K562 (cell line): ENCODE results near the gene RHBDD1.

ENCODE experiments used
- ATF1 ChIP-seq, 2 experiments: fragments of 450-650 bp in 1 of 2; IDR thresholded peaks; 2 replicates each; pipeline ENCODE4 v1.6.1; 2016; ENCODE audit warnings: missing compliant biosample characterization in 1 of 2, missing genetic modification characterization in 1 of 2
- CHD2 ChIP-seq: IDR thresholded peaks from 2 replicates; pipeline ENCODE4 v1.6.1; 2011; ENCODE audit warnings: low read depth, low read length
- EP300 ChIP-seq: IDR thresholded peaks from 2 replicates; pipeline ENCODE4 v1.6.1; 2012; ENCODE audit warnings: low read length, improper control_type of control experiment
- JUN ChIP-seq, 2 experiments: sonication (generic) in 1 of 2; formaldehyde crosslinking in 1 of 2; IDR thresholded peaks; 2 replicates each; pipeline versions ENCODE4 v1.6.1 to v1.8.0; 2012 to 2022; ENCODE audit warnings: borderline replicate concordance in 2 of 2, mild to moderate bottlenecking in 2 of 2, improper control_type of control experiment in 1 of 2, low read depth in 1 of 2, low read length in 1 of 2, missing genetic modification reagents in 1 of 2
- KAT8 ChIP-seq: fragments of 450-650 bp; IDR thresholded peaks from 2 replicates; pipeline ENCODE4 v1.6.1; 2016; ENCODE audit warnings: low read depth, mild to moderate bottlenecking
- KLF1 ChIP-seq: fragments of 450-650 bp; IDR thresholded peaks from 2 replicates; pipeline ENCODE4 v1.6.1; 2016; ENCODE audit warnings: missing genetic modification characterization, missing compliant biosample characterization
- MXI1 ChIP-seq: IDR thresholded peaks from 2 replicates; pipeline ENCODE4 v1.6.1; 2011; ENCODE audit warnings: low read depth, mild to moderate bottlenecking, improper control_type of control experiment, low read length
- PHF8 ChIP-seq: fragments of 200-600 bp; sonication (generic); IDR thresholded peaks from 2 replicates; pipeline ENCODE4 v1.6.1; 2012; ENCODE audit warnings: mixed run types, mild to moderate bottlenecking, inconsistent platforms, low read length, moderate library complexity, borderline replicate concordance
- POLR2A ChIP-seq: fragments of 450-650 bp; conservative IDR thresholded peaks from 2 replicates; pipeline ENCODE4 v1.6.1; 2016
- SP2 ChIP-seq: IDR thresholded peaks from 2 replicates; pipeline ENCODE4 v1.6.1; 2011; ENCODE audit warnings: mild to moderate bottlenecking, low read depth, low read length, moderate library complexity; ENCODE audit not compliant: poor library complexity, severe bottlenecking; ENCODE audit errors: extremely low read depth
- TF ChIP-seq, protein P1 (sequence below), 3 experiments: IDR thresholded peaks in 2 of 3; conservative IDR thresholded peaks in 1 of 3; 2 replicates each; pipeline ENCODE4 v1.5.1; 2011 to 2012; ENCODE audit warnings: low read length in 3 of 3, mild to moderate bottlenecking in 3 of 3, control low read depth in 2 of 3, improper control_type of control experiment in 1 of 3, inconsistent platforms in 1 of 3, low read depth in 1 of 3, mixed read lengths in 1 of 3, moderate library complexity in 1 of 3; ENCODE audit not compliant: insufficient read depth in 2 of 3

DNA sequence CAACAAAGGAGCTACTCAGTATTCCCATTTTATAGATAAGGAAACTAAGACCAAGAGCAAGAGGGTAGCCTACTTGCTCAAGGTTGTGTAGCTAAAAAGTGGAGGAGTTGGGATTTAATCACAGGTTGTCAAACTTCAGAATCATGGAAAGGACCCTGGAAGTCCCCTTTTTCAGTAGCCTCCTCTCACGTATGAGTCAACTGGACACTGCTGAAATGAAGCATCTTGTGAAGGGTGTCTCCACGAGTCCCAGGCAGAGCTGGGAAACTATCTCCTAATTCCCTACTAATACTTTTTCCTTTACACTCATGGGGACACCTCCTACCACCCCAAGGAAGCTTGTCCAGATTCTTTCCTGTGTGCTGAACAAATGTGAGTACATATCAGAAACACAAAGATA is 155.8 kb downstream of the RHBDD1 start:
- no peak for TF ChIP-seq POLR2A
- TF ChIP-seq PHF8, result no peak
- TF ChIP-seq KLF1 (tag), result no peak
- TF ChIP-seq, protein P1, sequence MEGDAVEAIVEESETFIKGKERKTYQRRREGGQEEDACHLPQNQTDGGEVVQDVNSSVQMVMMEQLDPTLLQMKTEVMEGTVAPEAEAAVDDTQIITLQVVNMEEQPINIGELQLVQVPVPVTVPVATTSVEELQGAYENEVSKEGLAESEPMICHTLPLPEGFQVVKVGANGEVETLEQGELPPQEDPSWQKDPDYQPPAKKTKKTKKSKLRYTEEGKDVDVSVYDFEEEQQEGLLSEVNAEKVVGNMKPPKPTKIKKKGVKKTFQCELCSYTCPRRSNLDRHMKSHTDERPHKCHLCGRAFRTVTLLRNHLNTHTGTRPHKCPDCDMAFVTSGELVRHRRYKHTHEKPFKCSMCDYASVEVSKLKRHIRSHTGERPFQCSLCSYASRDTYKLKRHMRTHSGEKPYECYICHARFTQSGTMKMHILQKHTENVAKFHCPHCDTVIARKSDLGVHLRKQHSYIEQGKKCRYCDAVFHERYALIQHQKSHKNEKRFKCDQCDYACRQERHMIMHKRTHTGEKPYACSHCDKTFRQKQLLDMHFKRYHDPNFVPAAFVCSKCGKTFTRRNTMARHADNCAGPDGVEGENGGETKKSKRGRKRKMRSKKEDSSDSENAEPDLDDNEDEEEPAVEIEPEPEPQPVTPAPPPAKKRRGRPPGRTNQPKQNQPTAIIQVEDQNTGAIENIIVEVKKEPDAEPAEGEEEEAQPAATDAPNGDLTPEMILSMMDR (IDR thresholded peaks at IDR 0.05 in 2 of 3, conservative IDR thresholded peaks at IDR 0.05 in 1 of 3; ENCODE audit: insufficient read depth in 2 of 3, low read depth in 1 of 3, low read length in 3 of 3), result no peak
- TF ChIP-seq SP2, result no peak
- no peak for TF ChIP-seq KAT8
- TF ChIP-seq JUN (IDR thresholded peaks at IDR 0.05; ENCODE audit: borderline replicate concordance, low read depth, low read length), result no peak
- TF ChIP-seq JUN (CRISPR knock-in tag; IDR thresholded peaks at IDR 0.05; ENCODE audit: borderline replicate concordance), result no peak
- no peak for TF ChIP-seq CHD2
- TF ChIP-seq EP300, result no peak
- TF ChIP-seq MXI1, result no peak
- no peak for TF ChIP-seq ATF1 (CRISPR knock-in tag; IDR thresholded peaks at IDR 0.05)
- TF ChIP-seq ATF1 (tag; IDR thresholded peaks at IDR 0.05), result no peak
